ENCODE data around the gene LGALS3BP.
A peak's percentile ranks its signal among the peaks of the same experiment; 100 is the strongest.

LGALS3BP gene

DNA sequence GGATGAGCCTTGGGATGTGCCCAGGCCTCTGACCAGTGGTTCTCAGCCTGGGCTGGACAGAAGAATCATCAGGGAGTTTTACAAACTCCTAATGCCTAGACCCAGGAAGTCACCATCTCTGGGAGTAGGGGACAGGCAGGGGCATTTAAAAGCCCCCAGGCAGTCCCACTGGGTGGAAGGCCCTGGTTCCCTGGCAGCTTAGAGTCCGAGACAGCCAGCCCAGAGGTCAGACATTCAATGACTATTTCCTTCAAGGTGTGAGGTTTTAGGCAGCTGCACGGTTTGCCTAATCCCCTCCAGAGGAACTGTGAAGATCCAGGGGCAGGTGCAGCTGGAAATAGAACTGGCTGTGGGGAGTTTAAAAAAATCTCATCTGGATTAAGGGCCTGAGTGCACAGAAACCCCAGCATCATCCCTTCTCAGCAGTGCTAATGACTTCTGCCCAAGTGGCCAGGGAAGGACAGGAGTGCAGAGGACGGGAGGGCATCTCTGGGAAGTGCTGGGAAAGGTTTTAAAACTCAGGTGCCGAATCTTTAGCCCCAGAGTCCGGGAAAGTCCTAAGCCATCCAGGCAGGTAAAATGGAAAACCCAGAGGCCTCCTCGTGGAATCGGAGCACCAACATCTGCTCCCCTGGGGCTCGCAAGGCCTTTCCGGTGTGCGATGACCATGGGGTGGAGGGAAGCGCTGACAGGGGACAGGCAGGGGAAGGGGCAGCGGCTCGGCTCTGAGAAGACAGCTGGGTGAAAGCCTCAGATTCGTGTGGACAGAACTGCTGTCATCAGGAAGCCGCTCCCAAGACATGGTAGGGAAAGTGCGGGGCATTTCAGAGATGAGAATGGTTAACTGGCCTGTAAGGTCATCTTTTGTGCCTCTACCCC is 1.5 kb upstream of the LGALS3BP start:
- DNase-seq (ENCODE audit: low read depth): no peak

GRCh38 chr17:78980624-78980972 is 875 bp upstream of the LGALS3BP start:
- no peak for DNase-seq (ENCODE audit: low read depth)

DNA sequence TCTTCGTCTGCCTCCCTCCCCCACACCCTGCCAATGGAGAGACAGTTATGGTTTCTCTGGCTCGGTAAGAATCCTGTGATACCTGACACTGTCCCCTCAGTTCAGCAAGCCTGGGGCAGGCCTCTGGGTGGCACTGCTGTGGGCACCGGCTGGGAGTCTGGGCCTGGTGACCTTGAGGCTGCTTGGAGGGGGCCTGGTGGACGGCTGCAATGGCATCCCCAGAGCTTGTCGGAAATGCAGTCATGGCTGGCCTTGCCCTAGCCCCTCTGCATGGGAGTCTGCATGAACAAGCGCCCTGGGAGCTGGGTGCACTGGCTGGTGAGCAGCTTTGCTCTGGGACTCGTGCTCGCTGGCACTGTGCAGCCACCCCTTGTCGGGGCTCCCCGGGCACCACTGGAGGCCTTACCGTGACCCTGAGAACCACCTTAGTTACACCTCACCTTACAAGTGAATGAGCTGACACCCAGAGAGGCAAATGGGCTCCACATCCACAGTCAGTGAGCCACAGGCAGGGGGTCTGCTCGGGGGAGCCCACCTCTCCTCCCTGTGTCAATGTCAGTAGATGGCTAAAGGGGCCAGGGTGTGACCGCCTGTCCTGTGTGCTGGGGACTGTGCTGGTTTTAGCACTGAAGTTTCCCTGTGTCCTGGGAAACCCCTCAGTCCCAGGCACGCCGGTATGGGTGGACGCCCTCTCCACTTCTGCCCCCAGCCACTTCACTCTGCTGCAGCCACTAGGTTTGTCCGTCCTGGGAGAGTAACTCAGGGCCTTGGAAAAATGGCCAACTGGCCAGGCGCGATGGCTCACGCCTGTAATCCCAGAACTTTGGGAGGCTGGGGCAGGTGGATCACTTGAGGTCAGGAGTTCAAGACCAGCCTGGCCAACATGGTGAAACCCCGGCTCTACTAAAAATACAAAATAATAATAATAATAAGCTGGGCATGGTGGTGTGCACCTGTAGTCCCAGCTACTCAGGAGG is 1.4 kb downstream of the LGALS3BP start:
- no peak for DNase-seq (ENCODE audit: low read depth)

GRCh38 chr17:78977681-78977943 is 2.1 kb downstream of the LGALS3BP start:
- DNase-seq (ENCODE audit: low read depth): no peak

- no peak for DNase-seq (ENCODE audit: low read depth)
Measured at GRCh38 chr17:78976907-78977680, 2.6 kb downstream of the LGALS3BP start.

- DNase-seq (ENCODE audit: low read depth): no peak
Measured at GRCh38 chr17:78974635-78975591, 4.8 kb downstream of the LGALS3BP start.

GRCh38 chr17:78973792-78974520 is 5.8 kb downstream of the LGALS3BP start:
- DNase-seq (ENCODE audit: low read depth): no peak

- no peak for DNase-seq (ENCODE audit: low read depth)
Measured at GRCh38 chr17:78973196-78973595, 6.5 kb downstream of the LGALS3BP start.

DNA sequence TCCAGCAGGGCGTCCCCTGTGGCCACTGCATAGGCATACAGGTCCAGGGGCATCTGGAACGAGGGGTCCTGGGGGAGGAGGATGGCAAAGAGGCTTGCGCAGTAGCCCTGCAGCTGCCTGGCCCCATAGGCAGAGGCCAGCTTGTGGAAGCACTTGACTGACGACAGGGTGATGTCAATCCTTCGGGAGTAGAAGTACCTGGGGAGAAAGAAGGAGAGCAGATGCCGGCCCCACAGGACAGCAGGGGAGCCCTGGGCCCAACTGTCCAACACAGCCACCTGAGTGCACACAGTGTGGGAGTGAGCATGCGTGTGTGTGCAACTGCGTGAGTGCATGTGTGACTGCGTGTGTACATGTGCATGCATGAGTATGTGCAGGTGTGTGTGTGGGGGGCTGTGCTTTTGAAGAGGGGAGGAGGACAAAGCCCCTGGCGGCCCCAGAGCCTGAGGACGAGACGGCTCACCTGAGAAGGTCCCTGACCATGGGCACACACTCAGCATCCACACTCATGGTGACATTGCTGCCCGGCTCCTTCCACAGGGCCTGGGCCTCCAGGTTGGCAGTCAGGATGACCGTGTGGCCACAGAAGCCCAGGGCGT is 7.1 kb downstream of the LGALS3BP start:
- DNase-seq (ENCODE audit: low read depth): no peak

DNA sequence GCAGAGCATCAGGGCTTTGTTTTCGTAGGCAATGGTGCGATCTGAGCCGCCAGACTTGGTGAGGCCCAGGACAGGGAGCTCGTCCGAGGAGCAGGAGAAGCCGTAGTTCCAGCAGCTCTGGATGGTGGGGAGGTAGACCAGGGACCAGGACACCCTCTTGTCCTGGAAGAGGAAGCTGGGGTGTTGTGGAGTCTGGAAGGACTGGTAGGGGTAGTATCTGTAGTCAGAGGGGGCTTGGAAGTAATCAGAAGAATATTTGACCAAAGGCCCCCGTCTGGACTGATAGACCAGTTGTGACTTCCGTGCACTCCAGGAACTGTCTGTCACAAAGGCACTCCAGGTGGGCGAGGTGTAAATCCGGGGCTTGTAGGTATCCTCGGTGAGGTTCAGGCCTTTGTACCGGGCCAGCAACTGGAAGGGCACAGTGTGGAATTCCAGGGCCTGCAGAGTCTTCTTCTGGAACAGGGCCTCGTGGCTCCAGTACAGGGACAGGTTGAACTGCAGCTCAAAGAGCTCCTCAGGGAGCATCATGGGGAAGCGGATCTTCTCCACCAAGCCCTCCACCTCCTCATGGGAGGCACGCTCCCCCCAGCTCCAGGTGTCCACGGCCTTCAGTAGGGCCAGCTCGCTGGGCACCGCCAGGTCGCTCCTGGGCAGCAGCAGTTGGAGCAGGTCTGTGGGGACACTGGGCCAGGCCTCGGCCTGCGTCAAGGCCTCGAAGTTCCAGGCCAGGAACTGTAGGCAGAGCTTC is 7.8 kb downstream of the LGALS3BP start:
- no peak for DNase-seq (ENCODE audit: low read depth)

- peak; percentile 57 for DNase-seq (ENCODE audit: low read depth)
Measured at GRCh38 chr17:78970834-78971755, 8.6 kb downstream of the LGALS3BP start.

GRCh38 chr17:78969865-78970264 is 9.9 kb downstream of the LGALS3BP start:
- no peak for DNase-seq (ENCODE audit: low read depth)

DNA sequence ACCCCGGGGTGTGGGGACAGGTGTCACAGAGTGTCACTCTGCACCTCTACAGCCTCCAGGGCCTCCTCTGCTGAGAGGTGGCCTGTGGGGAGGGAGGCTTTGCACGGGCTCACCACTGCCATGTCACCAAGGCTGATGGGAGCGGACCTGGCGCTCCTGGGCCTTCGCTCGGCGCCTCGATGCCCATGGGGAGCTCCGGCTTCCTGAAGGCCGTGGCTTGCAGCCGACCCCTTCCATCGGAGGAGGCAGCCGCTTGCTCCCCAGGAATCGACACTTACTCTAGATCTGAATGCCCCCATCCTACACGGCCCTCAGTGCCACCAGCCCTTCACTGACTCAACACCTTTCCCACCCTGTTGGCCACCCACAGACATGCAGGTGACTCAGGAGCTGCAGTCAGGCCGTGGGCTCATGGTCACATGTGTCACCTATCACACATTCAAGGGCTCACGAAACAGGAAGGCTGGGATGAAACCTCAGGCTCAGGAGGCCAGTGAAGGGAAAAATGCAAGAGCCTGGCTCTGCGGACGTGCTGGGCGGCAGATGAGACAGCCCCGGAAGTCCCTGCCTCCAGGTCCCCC is 11.9 kb downstream of the LGALS3BP start:
- DNase-seq (ENCODE audit: low read depth): no peak

DNA sequence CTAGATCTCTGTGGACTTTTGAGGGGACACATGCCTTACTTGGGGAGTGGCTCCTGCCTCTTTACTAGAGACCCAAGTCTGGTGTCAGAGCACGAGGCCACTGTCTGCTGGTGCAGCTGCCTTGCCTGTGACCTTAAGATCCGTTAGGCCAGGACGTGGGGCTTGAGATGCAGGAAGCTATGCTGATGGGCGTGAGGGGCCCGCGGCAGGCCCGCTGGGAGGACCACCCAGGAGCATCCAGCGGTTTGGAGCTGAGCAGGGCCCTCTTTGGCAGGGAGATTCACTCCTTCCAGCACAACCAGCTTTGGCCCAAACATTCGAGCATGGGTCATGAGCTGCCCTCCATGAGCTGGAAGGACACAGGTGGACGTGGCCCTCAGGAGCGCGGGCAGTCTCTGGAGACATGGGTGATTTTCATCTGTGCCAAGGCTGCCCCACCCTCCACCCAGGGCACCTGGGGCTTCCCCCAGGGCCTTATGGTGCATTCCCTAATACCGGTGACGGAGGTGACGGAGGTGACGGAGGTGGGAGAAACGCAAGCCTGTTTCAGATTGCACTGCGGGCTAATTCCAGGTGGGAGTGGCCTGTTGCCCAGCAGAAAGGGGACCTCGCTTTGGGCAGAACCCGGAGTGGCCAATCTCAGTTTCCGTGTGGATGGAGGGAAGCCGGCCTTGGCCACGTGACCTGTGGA is 12.7 kb downstream of the LGALS3BP start:
- no peak for DNase-seq (ENCODE audit: low read depth)

GRCh38 chr17:78966123-78966813 is 13.5 kb downstream of the LGALS3BP start:
- DNase-seq (ENCODE audit: low read depth): no peak

GRCh38 chr17:78965491-78965924 is 14.2 kb downstream of the LGALS3BP start:
- no peak for DNase-seq (ENCODE audit: low read depth)

- no peak for DNase-seq (ENCODE audit: low read depth)
Measured at GRCh38 chr17:78963378-78963777, 16.3 kb downstream of the LGALS3BP start.

Data from stimulated activated CD4-positive, alpha-beta T cell treated with anti-CD3 and anti-CD28 coated beads, Interleukin-2, amount 100 ng/mL, for 4 hours (primary cell).